Gastrocnemius medialis (tissue), 4 donors: ENCODE data around the gene PRKCZ.

ENCODE experiments used
- POLR2A ChIP-seq, 2 donors: fragments of 450-650 bp; IDR thresholded peaks; one replicate each; pipeline ENCODE4 v1.6.1; 2017; ENCODE audit warnings: antibody characterized with exemption in 2 of 2, mild to moderate bottlenecking in 2 of 2, moderate library complexity in 2 of 2
- TF ChIP-seq, protein P1 (sequence below), 5 experiments: fragments of 450-650 bp in 3 of 5; fragments of 200-600 bp in 2 of 5; sonication (generic) in 2 of 5; IDR thresholded peaks in 4 of 5; conservative IDR thresholded peaks in 1 of 5; 1 replicate in 4 of 5; 2 replicates in 1 of 5; pipeline ENCODE4 v1.5.1; 2016 to 2019; ENCODE audit warnings: antibody characterized with exemption in 5 of 5, mild to moderate bottlenecking in 3 of 5, moderate library complexity in 3 of 5

DNA sequence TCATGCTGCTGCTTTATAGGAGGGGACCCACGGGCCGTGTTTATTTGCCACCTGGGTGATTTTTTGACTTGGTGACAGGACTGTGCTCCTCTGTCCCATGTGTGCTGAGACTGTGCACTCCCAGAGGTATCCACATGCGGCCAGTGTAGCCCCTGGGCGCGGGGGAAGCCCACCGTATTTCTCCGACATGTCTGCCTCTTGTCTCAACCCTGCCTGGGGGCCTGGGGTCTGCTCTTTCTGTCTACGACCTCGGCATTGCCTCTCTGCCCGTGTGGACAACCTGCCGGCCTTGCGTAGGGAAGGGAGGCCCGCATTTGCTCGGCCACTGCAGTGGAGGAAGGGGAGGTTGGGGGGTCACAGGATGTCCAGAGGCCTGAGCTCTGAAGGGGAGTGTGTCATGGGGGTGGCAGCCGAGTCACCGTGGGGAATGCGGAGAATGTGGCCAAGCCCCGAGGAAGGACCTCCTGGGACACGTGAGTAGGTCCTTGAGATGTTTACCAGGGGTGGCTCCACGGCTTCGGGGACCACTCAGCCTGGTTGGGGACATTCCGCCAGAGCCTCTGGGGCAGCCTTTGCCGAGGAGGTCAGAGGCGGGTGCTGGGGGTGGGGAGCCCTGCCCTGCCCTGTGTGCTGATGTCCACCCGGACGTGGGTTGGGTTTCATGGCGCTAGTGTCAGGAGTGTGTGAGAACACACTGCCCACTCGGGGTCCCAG lies 11.0 kb downstream of the PRKCZ start:
- TF ChIP-seq, protein P1, sequence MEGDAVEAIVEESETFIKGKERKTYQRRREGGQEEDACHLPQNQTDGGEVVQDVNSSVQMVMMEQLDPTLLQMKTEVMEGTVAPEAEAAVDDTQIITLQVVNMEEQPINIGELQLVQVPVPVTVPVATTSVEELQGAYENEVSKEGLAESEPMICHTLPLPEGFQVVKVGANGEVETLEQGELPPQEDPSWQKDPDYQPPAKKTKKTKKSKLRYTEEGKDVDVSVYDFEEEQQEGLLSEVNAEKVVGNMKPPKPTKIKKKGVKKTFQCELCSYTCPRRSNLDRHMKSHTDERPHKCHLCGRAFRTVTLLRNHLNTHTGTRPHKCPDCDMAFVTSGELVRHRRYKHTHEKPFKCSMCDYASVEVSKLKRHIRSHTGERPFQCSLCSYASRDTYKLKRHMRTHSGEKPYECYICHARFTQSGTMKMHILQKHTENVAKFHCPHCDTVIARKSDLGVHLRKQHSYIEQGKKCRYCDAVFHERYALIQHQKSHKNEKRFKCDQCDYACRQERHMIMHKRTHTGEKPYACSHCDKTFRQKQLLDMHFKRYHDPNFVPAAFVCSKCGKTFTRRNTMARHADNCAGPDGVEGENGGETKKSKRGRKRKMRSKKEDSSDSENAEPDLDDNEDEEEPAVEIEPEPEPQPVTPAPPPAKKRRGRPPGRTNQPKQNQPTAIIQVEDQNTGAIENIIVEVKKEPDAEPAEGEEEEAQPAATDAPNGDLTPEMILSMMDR (IDR thresholded peaks at IDR 0.05 in 4 of 5, conservative IDR thresholded peaks at IDR 0.05 in 1 of 5), result no peak
- no peak for TF ChIP-seq POLR2A (IDR thresholded peaks at IDR 0.05)
